HepG2 (cell line): ENCODE data around the gene GSDME. TPM values are rescaled to one million over a fixed set of nuclear protein-coding genes. Genes with fewer than 3 reads are reported as not detected.
A peak's percentile ranks its signal among the peaks of the same experiment; 100 is the strongest.

Experiments
- ATAC-seq: fragments of 200-7000 bp; cut with Tn5 transposase; 3 replicates; pipeline ENCODE4 v1.9.1; 2020; ENCODE audit warnings: mild to moderate bottlenecking, moderate library complexity
- BruUV-seq: library from RNA; stranded (reverse); fragments of 400-500 nt; replicated peaks from 2 replicates; lab custom pipeline; 2021; lab: Mats Ljungman, UMichigan
- CTCF ChIA-PET: fragments of 300-600 bp; formaldehyde crosslinking; extraction: SDS; loops from one replicate; lab custom pipeline; 2021; ENCODE audit warnings: low total read pairs, inconsistent platforms, low intra/inter-chr PET ratio; lab: Yijun Ruan, JAX
- POLR2A ChIA-PET: fragments of 350-600 bp; sonication (Branson Sonifier 250); formaldehyde crosslinking; loops from one replicate; lab custom pipeline; 2020; ENCODE audit warnings: antibody characterized with exemption, inconsistent platforms; lab: Yijun Ruan, JAX
- DNase-seq: peaks from one replicate; pipeline ENCODE4 v3.0.0-alpha.2; 2015; ENCODE audit warnings: low spot score
- FAIRE-seq: peaks from 3 replicates; lab custom pipeline; 2011; peaks lifted over from hg19 to GRCh38; lab: Jason Lieb, UNC
- H2AFZ ChIP-seq: one replicate; pipeline ENCODE4 v1.6.1; 2011; ENCODE audit warnings: low read length, inconsistent platforms
- H3K27ac ChIP-seq: fragments of 300-600 bp; 3 replicates; pipeline ENCODE4 v1.8.0; 2011; ENCODE audit warnings: mixed run types, mild to moderate bottlenecking, mixed read lengths, low read length, inconsistent platforms; ENCODE audit not compliant: insufficient read depth; ENCODE audit errors: extremely low read length
- H3K27me3 ChIP-seq, 2 experiments: fragments of 200-600 bp in 1 of 2; 2 replicates in 1 of 2; 3 replicates in 1 of 2; pipeline versions ENCODE4 v1.6.0 to v1.8.0; 2011; ENCODE audit warnings: low read length in 2 of 2, mild to moderate bottlenecking in 2 of 2, moderate library complexity in 2 of 2, inconsistent platforms in 1 of 2; ENCODE audit not compliant: insufficient read depth in 2 of 2, control insufficient read depth in 1 of 2
- H3K36me3 ChIP-seq, 2 experiments: fragments of 200-600 bp in 1 of 2; replicated peaks in 1 of 2; 2 replicates in 1 of 2; 3 replicates in 1 of 2; pipeline versions ENCODE4 v1.5.1 to v1.8.0; 2011; ENCODE audit warnings: low read length in 2 of 2, inconsistent platforms in 1 of 2; ENCODE audit not compliant: insufficient read depth in 2 of 2, control insufficient read depth in 1 of 2
- H3K4me1 ChIP-seq: 2 replicates; pipeline ENCODE4 v1.5.1; 2012; ENCODE audit warnings: low read length, inconsistent platforms; ENCODE audit not compliant: insufficient read depth
- H3K4me2 ChIP-seq: 2 replicates; pipeline ENCODE4 v1.6.0; 2011; ENCODE audit warnings: low read depth, low read length, inconsistent platforms
- H3K4me3 ChIP-seq, 3 experiments: fragments of 200-600 bp in 1 of 3; sonication (generic), shearing (Covaris generic) in 1 of 3; replicated peaks in 1 of 3; 2 replicates each; pipeline ENCODE4 v1.5.1; 2011 to 2016; ENCODE audit warnings: low read length in 3 of 3, inconsistent platforms in 2 of 3, low read depth in 2 of 3, mild to moderate bottlenecking in 2 of 3, control low read depth in 1 of 3, mixed read lengths in 1 of 3; ENCODE audit not compliant: insufficient read depth in 1 of 3
- H3K79me2 ChIP-seq: one replicate; pipeline ENCODE4 v1.6.1; 2011; ENCODE audit warnings: low read length, inconsistent platforms; ENCODE audit not compliant: insufficient read depth
- H3K9ac ChIP-seq: 2 replicates; pipeline ENCODE4 v1.6.0; 2011; ENCODE audit warnings: mild to moderate bottlenecking, low read depth, low read length, inconsistent platforms; ENCODE audit not compliant: insufficient read depth
- H3K9me3 ChIP-seq: 2 replicates; pipeline ENCODE4 v1.5.1; 2012; ENCODE audit warnings: mild to moderate bottlenecking, low read length
- H4K20me1 ChIP-seq: 2 replicates; pipeline ENCODE4 v1.6.0; 2011; ENCODE audit warnings: inconsistent platforms, mild to moderate bottlenecking, low read length, moderate library complexity; ENCODE audit not compliant: insufficient read depth
- BRD4 ChIP-seq: sonication (generic); formaldehyde crosslinking; IDR thresholded peaks from 2 replicates; pipeline ENCODE4 v1.4.0; 2020; ENCODE audit warnings: missing genetic modification reagents
- CBFB ChIP-seq: sonication (generic); formaldehyde crosslinking; IDR thresholded peaks from 2 replicates; pipeline ENCODE4 v1.4.0; 2020; ENCODE audit warnings: missing genetic modification reagents
- FOXA1 ChIP-seq, 2 experiments: fragments of 450-650 bp in 1 of 2; sonication (generic) in 1 of 2; formaldehyde crosslinking in 1 of 2; IDR thresholded peaks; 2 replicates each; pipeline versions ENCODE4 v1.4.0 to v1.6.1; 2016 to 2020; ENCODE audit warnings: missing genetic modification reagents in 1 of 2
- HNF4A ChIP-seq: sonication (generic); formaldehyde crosslinking; IDR thresholded peaks from 2 replicates; pipeline ENCODE4 v1.4.0; 2020; ENCODE audit warnings: missing genetic modification reagents
- NFATC3 ChIP-seq: sonication (generic); formaldehyde crosslinking; IDR thresholded peaks from 2 replicates; pipeline ENCODE4 v1.5.1; 2020; ENCODE audit warnings: mild to moderate bottlenecking, missing genetic modification reagents
- PHF8 ChIP-seq: sonication (generic); formaldehyde crosslinking; IDR thresholded peaks from 2 replicates; pipeline ENCODE4 v1.5.0; 2020; ENCODE audit warnings: missing genetic modification reagents
- PTBP1 ChIP-seq: fragments of 200-400 bp; formaldehyde crosslinking; IDR thresholded peaks from 2 replicates; pipeline ENCODE4 v1.6.1; 2018; ENCODE audit warnings: low read length, low read depth; ENCODE audit not compliant: poor library complexity, severe bottlenecking
- RAD21 ChIP-seq: fragments of 450-650 bp; formaldehyde crosslinking; IDR thresholded peaks from 2 replicates; pipeline ENCODE4 v1.5.0; 2020; ENCODE audit warnings: mild to moderate bottlenecking
- TAF15 ChIP-seq: fragments of 200-400 bp; formaldehyde crosslinking; IDR thresholded peaks from one replicate; pipeline ENCODE4 v1.6.1; 2018; ENCODE audit warnings: mild to moderate bottlenecking, low read depth, low read length; ENCODE audit not compliant: poor library complexity, severe bottlenecking
- TBL1XR1 ChIP-seq: fragments of 150-350 bp; IDR thresholded peaks from 2 replicates; pipeline ENCODE4 v1.6.1; 2014; ENCODE audit warnings: borderline replicate concordance, low read length; ENCODE audit not compliant: partially characterized antibody
- ZBTB8A ChIP-seq: sonication (generic); formaldehyde crosslinking; IDR thresholded peaks from 2 replicates; pipeline ENCODE4 v1.4.0; 2020; ENCODE audit warnings: mild to moderate bottlenecking, low read depth, missing genetic modification reagents, borderline replicate concordance
- ZFP91 ChIP-seq: sonication (generic); formaldehyde crosslinking; IDR thresholded peaks from 2 replicates; pipeline ENCODE4 v1.9.0; 2022; ENCODE audit warnings: missing genetic modification reagents, mild to moderate bottlenecking, borderline replicate concordance
- ZNF232 ChIP-seq: sonication (generic); formaldehyde crosslinking; IDR thresholded peaks from 2 replicates; pipeline ENCODE4 v1.4.0; 2020; ENCODE audit warnings: missing genetic modification reagents, borderline replicate concordance
- ZNF678 ChIP-seq: sonication (generic); formaldehyde crosslinking; IDR thresholded peaks from 2 replicates; pipeline ENCODE4 v1.4.0; 2020; ENCODE audit warnings: mild to moderate bottlenecking, missing genetic modification reagents
- ZNF777 ChIP-seq: sonication (generic); formaldehyde crosslinking; IDR thresholded peaks from 2 replicates; pipeline ENCODE4 v1.4.0; 2020; ENCODE audit warnings: missing genetic modification reagents
- WGBS: methylation state at CpG from one replicate; pipeline ENCODE4 v1.1.6; 2017; ENCODE audit warnings: low lambda C conversion rate; 5-methylcytosine and 5-hydroxymethylcytosine counted together
- in situ Hi-C: cut with HindIII; loops from 2 replicates; pipeline ENCODE4 v1.10.0; 2017; ENCODE audit warnings: low pct_unique_long_range_greater_than_20kb; ENCODE audit not compliant: extremely low pct_ligation_motif_present
- intact Hi-C: fragments of 100-400 bp; cut with micrococcal nuclease; formaldehyde crosslinking; loops from one replicate; pipeline ENCODE4 v1.10.0; 2022; ENCODE audit not compliant: unreplicated experiment
- polyA plus RNA-seq, 8 experiments: library from polyadenylated mRNA; depleted of rRNA in 3 of 8; stranded (reverse) in 7 of 8; unstranded in 1 of 8; fragments of >200 nt; fragmentation: Illumina TruSeq in 4 of 8; extraction: Trizol in 4 of 8; gene quantifications; 2 replicates each; pipeline versions ENCODE4 v1.2.1 to v1.2.3, GENCODE V29; 2011 to 2016; ENCODE audit warnings: low read depth in 4 of 8, missing spikeins in 1 of 8, mixed read lengths in 1 of 8; ENCODE audit not compliant: insufficient read depth in 1 of 8
- total RNA-seq, 5 experiments: library from RNA; depleted of rRNA; stranded (reverse); fragments of >200 nt; fragmentation: Illumina TruSeq; extraction: Trizol; gene quantifications; 2 replicates each; pipeline ENCODE4 v1.2.3, GENCODE V29; 2016; ENCODE audit warnings: low read depth in 1 of 5
- TF ChIP-seq, protein P1 (sequence below): sonication (generic); formaldehyde crosslinking; conservative IDR thresholded peaks from 2 replicates; pipeline ENCODE4 v1.4.0; 2020; ENCODE audit warnings: missing genetic modification reagents

GSDME gene
- total and polyA plus RNA-seq, 2 of the 13 experiments (the other 11 are each of a cell fraction or from before 2014, with no cell fraction given) = 19.2 to 28.2 TPM

GRCh38 chr7:24784277-24784676 lies 27.0 kb upstream of the GSDME start:
- 53% methylated on average over 5 of the region's 5 CpGs for WGBS
- peaks cover 7% of the 10 kb centered on the region; the same call in 1 of the 2 replicates for H3K9me3 ChIP-seq
- no peak overlapping the region for H2AFZ ChIP-seq
- no peaks in the 10 kb centered on the region; the same call in 1 of the 2 replicates for H4K20me1 ChIP-seq
- H3K4me3 ChIP-seq = no peak overlapping the region
- POLR2A ChIA-PET = no interaction called here
- FAIRE-seq (no peak), ATAC-seq (peak; percentile 49; the same call in 2 of the 3 replicates), DNase-seq (no peak)
- no peak overlapping the region for H3K4me2 ChIP-seq
- H3K27me3 ChIP-seq = no peaks in the 10 kb centered on the region
- in situ Hi-C loops (no loop called here), intact Hi-C loops (no loop called here)
- CTCF ChIA-PET = no interaction called here
- TF ChIP-seq HNF4A (CRISPR knock-in tag) (peak; percentile 58), ZNF777 (CRISPR knock-in tag) (no peak)
- no peak overlapping the region for H3K27ac ChIP-seq
- H3K79me2 ChIP-seq = peaks cover 3% of the 10 kb centered on the region
- no peak overlapping the region for H3K9ac ChIP-seq
- no peaks in the 10 kb centered on the region; a peak in 1 of 5 replicates for H3K36me3 ChIP-seq
- peaks cover 10% of the 10 kb centered on the region; the same call in 1 of the 2 replicates for H3K4me1 ChIP-seq
- no TSS peak for BruUV-seq

- DNase-seq (no peak), FAIRE-seq (no peak), ATAC-seq (no peak)
- Histone ChIP-seq H3K79me2 (peaks cover 3% of the 10 kb centered on the region), H3K4me3 (no peak overlapping the region), H3K9me3 (peaks cover 1% of the 10 kb centered on the region; the same call in 1 of the 2 replicates), H3K9ac (no peak overlapping the region), H2AFZ (no peak overlapping the region), H3K4me1 (peaks cover 10% of the 10 kb centered on the region; the same call in 1 of the 2 replicates), H3K27ac (no peak overlapping the region), H3K36me3 (no peaks in the 10 kb centered on the region; a peak in 1 of 5 replicates), H3K27me3 (no peaks in the 10 kb centered on the region), H3K4me2 (no peak overlapping the region), H4K20me1 (no peaks in the 10 kb centered on the region; the same call in 1 of the 2 replicates)
- intact Hi-C loops (no loop called here), in situ Hi-C loops (no loop called here)
- ChIA-PET POLR2A (no interaction called here), CTCF (no interaction called here)
- no TSS peak for BruUV-seq
- WGBS = 96% methylated on average over 2 of the region's 2 CpGs
- TF ChIP-seq TAF15 (no peak), FOXA1 (IDR thresholded peaks at IDR 0.05) (no peak), FOXA1 (CRISPR knock-in tag; IDR thresholded peaks at IDR 0.05) (no peak), RAD21 (CRISPR knock-in tag) (no peak), ZFP91 (no peak), NFATC3 (CRISPR knock-in tag) (no peak), PHF8 (CRISPR knock-in tag) (no peak), BRD4 (CRISPR knock-in tag) (no peak), CBFB (CRISPR knock-in tag) (no peak), TBL1XR1 (no peak), ZNF232 (CRISPR knock-in tag) (no peak), PTBP1 (no peak), ZBTB8A (CRISPR knock-in tag) (no peak), ZNF678 (no peak)
- TF ChIP-seq, protein P1, sequence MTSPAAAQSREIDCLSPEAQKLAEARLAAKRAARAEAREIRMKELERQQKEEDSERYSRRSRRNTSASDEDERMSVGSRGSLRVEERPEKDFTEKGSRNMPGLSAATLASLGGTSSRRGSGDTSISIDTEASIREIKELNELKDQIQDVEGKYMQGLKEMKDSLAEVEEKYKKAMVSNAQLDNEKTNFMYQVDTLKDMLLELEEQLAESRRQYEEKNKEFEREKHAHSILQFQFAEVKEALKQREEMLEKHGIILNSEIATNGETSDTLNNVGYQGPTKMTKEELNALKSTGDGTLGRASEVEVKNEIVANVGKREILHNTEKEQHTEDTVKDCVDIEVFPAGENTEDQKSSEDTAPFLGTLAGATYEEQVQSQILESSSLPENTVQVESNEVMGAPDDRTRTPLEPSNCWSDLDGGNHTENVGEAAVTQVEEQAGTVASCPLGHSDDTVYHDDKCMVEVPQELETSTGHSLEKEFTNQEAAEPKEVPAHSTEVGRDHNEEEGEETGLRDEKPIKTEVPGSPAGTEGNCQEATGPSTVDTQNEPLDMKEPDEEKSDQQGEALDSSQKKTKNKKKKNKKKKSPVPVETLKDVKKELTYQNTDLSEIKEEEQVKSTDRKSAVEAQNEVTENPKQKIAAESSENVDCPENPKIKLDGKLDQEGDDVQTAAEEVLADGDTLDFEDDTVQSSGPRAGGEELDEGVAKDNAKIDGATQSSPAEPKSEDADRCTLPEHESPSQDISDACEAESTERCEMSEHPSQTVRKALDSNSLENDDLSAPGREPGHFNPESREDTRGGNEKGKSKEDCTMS (CRISPR knock-in tag) = no peak
These were observed 26.4 kb upstream of the GSDME start for GRCh38 chr7:24783698-24784097.
